CD4-positive, alpha-beta T cell (primary cell): ENCODE measurements around the gene C1QTNF8. TPM values are rescaled to one million over a fixed set of nuclear protein-coding genes. Genes with fewer than 3 reads are reported as not detected.
"Not testable (repeated sequence)": the region's sequence is repeated elsewhere in the genome, so short reads cannot be mapped to it uniquely, and the experiment has no call there.

ENCODE experiments used
- ATAC-seq: fragments of 200-7000 bp; cut with Tn5 transposase; one replicate; pipeline ENCODE4 v1.10.0; 2022; ENCODE audit warnings: mild to moderate bottlenecking; ENCODE audit not compliant: poor library complexity
- CTCF ChIA-PET: fragments of 350-600 bp; sonication (Branson Sonifier 250); formaldehyde crosslinking; loops from one replicate; lab custom pipeline; 2021; ENCODE audit warnings: antibody characterized with exemption, inconsistent platforms; lab: Charles Lee
- POLR2A ChIA-PET: fragments of 350-600 bp; sonication (Branson Sonifier 250); formaldehyde crosslinking; loops from one replicate; lab custom pipeline; 2021; ENCODE audit warnings: antibody characterized with exemption, inconsistent platforms; lab: Charles Lee
- DNase-seq, 14 experiments: peaks; one replicate each; pipeline ENCODE4 v3.0.0-alpha.2; 2013 to 2020; ENCODE audit warnings: mixed read lengths in 2 of 14
- H3K27ac ChIP-seq, 2 donors: one replicate each; pipeline versions ENCODE4 v1.5.1 to v1.7.0; 2013; ENCODE audit warnings: low read length in 2 of 2, low read depth in 1 of 2, mild to moderate bottlenecking in 1 of 2
- H3K27me3 ChIP-seq, 2 experiments: 1 replicate in 1 of 2; 2 replicates in 1 of 2; pipeline versions ENCODE4 v1.6.1 to v1.7.0; 2013; ENCODE audit warnings: low read length in 2 of 2, control low read depth in 1 of 2, mild to moderate bottlenecking in 1 of 2, moderate library complexity in 1 of 2; ENCODE audit not compliant: insufficient read depth in 2 of 2, control insufficient read depth in 1 of 2
- H3K36me3 ChIP-seq: one replicate; pipeline ENCODE4 v1.6.1; 2013; ENCODE audit warnings: low read length, control low read depth; ENCODE audit not compliant: insufficient read depth
- H3K4me1 ChIP-seq: one replicate; pipeline ENCODE4 v1.6.1; 2013; ENCODE audit warnings: low read length, control low read depth; ENCODE audit not compliant: insufficient read depth
- H3K4me3 ChIP-seq: one replicate; pipeline ENCODE4 v1.5.1; 2013; ENCODE audit warnings: mild to moderate bottlenecking, low read length, moderate library complexity
- H3K9me3 ChIP-seq, 2 experiments: 1 replicate in 1 of 2; 2 replicates in 1 of 2; pipeline versions ENCODE4 v1.6.1 to v1.7.0; 2013; ENCODE audit warnings: low read length in 2 of 2, mild to moderate bottlenecking in 2 of 2, control low read depth in 1 of 2, moderate library complexity in 1 of 2; ENCODE audit not compliant: control insufficient read depth in 1 of 2, insufficient read depth in 1 of 2
- H3K27ac Mint-ChIP-seq: one replicate; pipeline ENCODE4 v1.8.0; 2020; ENCODE audit warnings: mixed read lengths
- H3K27me3 Mint-ChIP-seq: one replicate; pipeline ENCODE4 v1.8.0; 2021; ENCODE audit warnings: mixed read lengths
- H3K36me3 Mint-ChIP-seq: one replicate; pipeline ENCODE4 v1.8.0; 2021; ENCODE audit warnings: low read depth, mixed read lengths
- H3K4me1 Mint-ChIP-seq: one replicate; pipeline ENCODE4 v1.8.0; 2021; ENCODE audit warnings: low read depth, mixed read lengths
- H3K4me3 Mint-ChIP-seq: one replicate; pipeline ENCODE4 v1.8.0; 2020; ENCODE audit warnings: mild to moderate bottlenecking, mixed read lengths
- H3K9me3 Mint-ChIP-seq: one replicate; pipeline ENCODE4 v1.8.0; 2020; ENCODE audit warnings: mixed read lengths
- intact Hi-C, 2 experiments: fragments of 100-400 bp; cut with DNase I in 1 of 2; cut with micrococcal nuclease in 1 of 2; formaldehyde crosslinking; loops; one replicate each; pipeline versions ENCODE4 v1.15.1 to v1.9.0; 2023 to 2025; cut with DNase I, micrococcal nuclease
- total RNA-seq, 174 experiments: library from RNA in 2 of 174; stranded (reverse) in 2 of 174; gene quantifications; one replicate each; pipeline ENCODE4 v1.2.3 and lab custom pipeline; 2021 to 2026
- TF ChIP-seq, protein P1 (sequence below): fragments of 200-600 bp; IDR thresholded peaks from one replicate; pipeline ENCODE4 v1.8.0; 2022; ENCODE audit warnings: antibody characterized with exemption, mild to moderate bottlenecking

C1QTNF8 gene
- total RNA-seq, 2 experiments from 2014 or later: not detected

DNA sequence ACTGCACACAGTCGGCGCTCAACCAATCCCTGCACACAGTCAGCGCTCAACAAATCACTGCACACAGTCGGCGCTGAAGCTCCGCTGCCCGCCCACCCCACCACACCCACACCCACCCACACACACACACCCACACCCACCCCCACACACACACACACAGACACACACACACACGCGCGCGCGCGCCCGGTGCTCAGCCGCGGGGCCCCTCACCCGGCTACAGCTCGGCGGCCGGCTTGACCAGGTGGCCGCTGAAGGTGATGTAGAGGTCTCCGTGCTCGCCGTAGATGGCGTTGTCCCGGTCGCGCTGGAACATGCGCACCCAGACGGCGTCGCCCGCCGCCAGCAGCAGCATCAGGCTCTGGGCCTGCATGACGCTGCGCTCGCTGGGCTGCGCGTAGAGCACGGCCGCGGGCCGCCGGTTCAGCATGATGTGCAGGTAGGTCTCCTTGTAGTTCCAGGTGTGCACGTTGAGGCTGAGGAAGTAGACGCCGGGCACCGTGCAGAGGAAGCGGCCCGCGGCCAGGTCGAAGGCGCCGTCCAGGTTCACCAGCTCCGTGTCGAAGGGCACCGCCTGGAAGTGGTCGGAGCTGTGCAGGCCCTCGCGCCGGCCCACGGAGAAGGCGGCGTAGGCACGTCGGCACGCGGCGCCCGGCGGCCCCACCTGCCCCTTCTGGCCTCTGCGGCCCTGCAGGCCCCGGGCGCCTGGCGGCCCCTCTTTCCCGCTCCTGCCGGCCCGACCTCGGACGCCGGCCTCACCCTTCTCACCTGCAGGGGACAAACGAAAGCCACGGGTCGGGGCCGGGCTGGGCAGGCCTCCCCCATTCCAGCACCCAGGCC, 2.5 kb downstream of the C1QTNF8 start:
- no peak overlapping the region for H3K4me3 Mint-ChIP-seq
- TF ChIP-seq, protein P1, sequence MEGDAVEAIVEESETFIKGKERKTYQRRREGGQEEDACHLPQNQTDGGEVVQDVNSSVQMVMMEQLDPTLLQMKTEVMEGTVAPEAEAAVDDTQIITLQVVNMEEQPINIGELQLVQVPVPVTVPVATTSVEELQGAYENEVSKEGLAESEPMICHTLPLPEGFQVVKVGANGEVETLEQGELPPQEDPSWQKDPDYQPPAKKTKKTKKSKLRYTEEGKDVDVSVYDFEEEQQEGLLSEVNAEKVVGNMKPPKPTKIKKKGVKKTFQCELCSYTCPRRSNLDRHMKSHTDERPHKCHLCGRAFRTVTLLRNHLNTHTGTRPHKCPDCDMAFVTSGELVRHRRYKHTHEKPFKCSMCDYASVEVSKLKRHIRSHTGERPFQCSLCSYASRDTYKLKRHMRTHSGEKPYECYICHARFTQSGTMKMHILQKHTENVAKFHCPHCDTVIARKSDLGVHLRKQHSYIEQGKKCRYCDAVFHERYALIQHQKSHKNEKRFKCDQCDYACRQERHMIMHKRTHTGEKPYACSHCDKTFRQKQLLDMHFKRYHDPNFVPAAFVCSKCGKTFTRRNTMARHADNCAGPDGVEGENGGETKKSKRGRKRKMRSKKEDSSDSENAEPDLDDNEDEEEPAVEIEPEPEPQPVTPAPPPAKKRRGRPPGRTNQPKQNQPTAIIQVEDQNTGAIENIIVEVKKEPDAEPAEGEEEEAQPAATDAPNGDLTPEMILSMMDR: no peak
- intact Hi-C loops: no loop called here

DNA sequence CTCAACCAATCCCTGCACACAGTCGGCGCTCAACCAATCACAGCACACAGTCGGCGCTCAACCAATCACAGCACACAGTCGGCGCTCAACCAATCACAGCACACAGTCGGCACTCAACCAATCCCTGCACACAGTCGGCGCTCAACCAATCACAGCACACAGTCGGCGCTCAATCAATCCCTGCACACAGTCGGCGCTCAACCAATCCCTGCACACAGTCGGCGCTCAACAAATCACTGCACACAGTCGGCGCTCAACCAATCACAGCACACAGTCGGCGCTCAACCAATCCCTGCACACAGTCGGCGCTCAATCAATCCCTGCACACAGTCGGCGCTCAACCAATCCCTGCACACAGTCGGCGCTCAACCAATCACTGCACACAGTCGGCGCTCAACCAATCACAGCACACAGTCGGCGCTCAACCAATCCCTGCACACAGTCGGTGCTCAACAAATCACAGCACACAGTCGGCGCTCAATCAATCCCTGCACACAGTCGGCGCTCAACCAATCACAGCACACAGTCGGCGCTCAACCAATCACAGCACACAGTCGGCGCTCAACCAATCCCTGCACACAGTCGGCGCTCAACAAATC, 3.3 kb downstream of the C1QTNF8 start:
- H3K4me3 ChIP-seq, H3K4me1 Mint-ChIP-seq, H3K27ac ChIP-seq, H3K36me3 Mint-ChIP-seq, ATAC-seq, intact Hi-C loops, CTCF ChIA-PET, DNase-seq, H3K9me3 Mint-ChIP-seq, H3K9me3 ChIP-seq, POLR2A ChIA-PET, H3K36me3 ChIP-seq, H3K27me3 Mint-ChIP-seq, H3K4me3 Mint-ChIP-seq, H3K27ac Mint-ChIP-seq, H3K4me1 ChIP-seq: not testable (repeated sequence)
- peaks cover 9 to 16% of the 10 kb centered on the region in 2 experiments for H3K27me3 ChIP-seq

More for the DNA sequence above, 2.5 kb downstream of the C1QTNF8 start:
- no peak overlapping the region for H3K4me3 ChIP-seq
- Mint-ChIP-seq H3K36me3 (no peaks in the 10 kb centered on the region), H3K27ac (no peak overlapping the region), H3K4me1 (no peaks in the 10 kb centered on the region), H3K9me3 (no peaks in the 10 kb centered on the region), H3K27me3 (no peaks in the 10 kb centered on the region)
- H3K36me3 ChIP-seq: no peaks in the 10 kb centered on the region
- ChIA-PET POLR2A (no interaction called here), CTCF (no interaction called here)
- H3K27me3 ChIP-seq: peaks cover 7 to 9% of the 10 kb centered on the region in 2 experiments
- DNase-seq (peak in 2 of 14 experiments; percentile 5 to 19), ATAC-seq (no peak)
- H3K4me1 ChIP-seq: no peaks in the 10 kb centered on the region
- peaks cover 0 to 4% of the 10 kb centered on the region in 2 experiments for H3K9me3 ChIP-seq
- H3K27ac ChIP-seq: no peak overlapping the region

DNA sequence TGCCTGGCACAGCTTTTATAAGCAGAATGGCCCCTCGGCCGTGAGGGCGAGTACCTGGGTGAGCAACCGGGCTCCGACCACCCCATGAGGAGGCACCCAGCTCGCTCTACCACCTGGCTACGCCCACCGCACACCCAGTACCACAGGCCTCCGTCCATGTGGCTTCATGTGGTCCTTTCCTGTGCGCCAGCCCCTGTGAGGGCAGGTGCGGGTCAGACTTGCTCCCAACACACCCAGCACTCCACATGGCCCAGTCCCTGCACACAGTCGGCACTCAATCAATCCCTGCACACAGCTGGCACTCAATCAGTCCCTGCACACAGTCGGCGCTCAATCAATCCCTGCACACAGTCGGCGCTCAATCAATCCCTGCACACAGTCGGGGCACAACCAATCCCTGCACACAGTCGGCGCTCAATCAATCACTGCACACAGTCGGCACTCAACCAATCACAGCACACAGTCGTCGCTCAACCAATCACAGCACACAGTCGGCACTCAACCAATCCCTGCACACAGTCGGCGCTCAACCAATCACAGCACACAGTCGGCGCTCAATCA, 4.0 kb downstream of the C1QTNF8 start:
- H3K27ac ChIP-seq: no peak overlapping the region
- peaks cover 0 to 9% of the 10 kb centered on the region in 2 experiments for H3K9me3 ChIP-seq
- TF ChIP-seq, protein P1: no peak
- Mint-ChIP-seq H3K4me3 (no peak overlapping the region), H3K27me3 (peaks cover 4% of the 10 kb centered on the region), H3K9me3 (no peaks in the 10 kb centered on the region), H3K4me1 (no peaks in the 10 kb centered on the region), H3K27ac (no peak overlapping the region), H3K36me3 (no peaks in the 10 kb centered on the region)
- H3K27me3 ChIP-seq: peaks cover 10 to 16% of the 10 kb centered on the region in 2 experiments
- ATAC-seq (no peak), DNase-seq (no peak)
- H3K4me3 ChIP-seq: no peak overlapping the region
- no peaks in the 10 kb centered on the region for H3K36me3 ChIP-seq
- ChIA-PET POLR2A (no interaction called here), CTCF (no interaction called here)
- intact Hi-C loops: no loop called here
- no peaks in the 10 kb centered on the region for H3K4me1 ChIP-seq
